HL-60 (cell line): ENCODE measurements around the gene SLC44A5.

Experiments
- DNase-seq, 2 experiments: peaks; one replicate each; pipeline ENCODE4 v3.0.0-alpha.2; 2010 to 2020; ENCODE audit warnings: low read depth in 1 of 2, low spot score in 1 of 2
- H3K27ac ChIP-seq: fragments of 250-450 bp; sonication (Bioruptor Pico); replicated peaks from 2 replicates; pipeline ENCODE4 v1.5.1; 2020; ENCODE audit warnings: mild to moderate bottlenecking, moderate library complexity
- H3K27me3 ChIP-seq: fragments of 250-450 bp; sonication (Bioruptor Pico); 2 replicates; pipeline ENCODE4 v1.5.1; 2021; ENCODE audit warnings: mild to moderate bottlenecking, moderate library complexity; ENCODE audit not compliant: insufficient read depth, poor library complexity, severe bottlenecking
- H3K4me3 ChIP-seq: replicated peaks from 2 replicates; pipeline ENCODE4 v1.5.1; 2011; ENCODE audit warnings: mild to moderate bottlenecking, control low read depth, low read length; ENCODE audit not compliant: insufficient read depth
- CTCF ChIP-seq: IDR thresholded peaks from one replicate; pipeline ENCODE4 v1.5.1; 2011; ENCODE audit warnings: low read length, control low read depth, inconsistent platforms; ENCODE audit not compliant: insufficient read depth
- GABPA ChIP-seq: IDR thresholded peaks from 2 replicates; pipeline ENCODE4 v1.6.1; 2012; ENCODE audit warnings: low read depth
- POLR2AphosphoS5 ChIP-seq: IDR thresholded peaks from 2 replicates; pipeline ENCODE4 v1.6.1; 2012; ENCODE audit warnings: low read depth
- REST ChIP-seq: IDR thresholded peaks from 2 replicates; pipeline ENCODE4 v1.6.1; 2012; ENCODE audit warnings: low read depth; ENCODE audit not compliant: insufficient replicate concordance
- SPI1 ChIP-seq: IDR thresholded peaks from 2 replicates; pipeline ENCODE4 v1.6.1; 2012; ENCODE audit warnings: low read depth, mild to moderate bottlenecking, borderline replicate concordance

SLC44A5 gene

GRCh38 chr1:75522389-75522788, 88.5 kb downstream of the SLC44A5 start:
- DNase-seq, result no peak
- no peak overlapping the region for H3K4me3 ChIP-seq
- no peak overlapping the region for H3K27ac ChIP-seq
- H3K27me3 ChIP-seq, result no peaks in the 10 kb centered on the region
- TF ChIP-seq CTCF (no peak), REST (no peak)

GRCh38 chr1:75521658-75522057, 89.3 kb downstream of the SLC44A5 start:
- no peak for DNase-seq
- H3K27ac ChIP-seq, result no peak overlapping the region
- TF ChIP-seq REST (no peak), CTCF (no peak), SPI1 (no peak)
- H3K4me3 ChIP-seq, result no peak overlapping the region
- no peaks in the 10 kb centered on the region for H3K27me3 ChIP-seq

GRCh38 chr1:75520862-75521475, 89.9 kb downstream of the SLC44A5 start:
- Histone ChIP-seq H3K4me3 (no peak overlapping the region), H3K27me3 (no peaks in the 10 kb centered on the region), H3K27ac (no peak overlapping the region)
- TF ChIP-seq POLR2AphosphoS5 (no peak), SPI1 (no peak), GABPA (no peak), CTCF (no peak), REST (no peak)
- no peak for DNase-seq
